GM10266 (cell line): ENCODE data around the gene SPPL2C.
"Not testable (repeated sequence)": the region's sequence is repeated elsewhere in the genome, so short reads cannot be mapped to it uniquely, and the experiment has no call there.

Experiments
- DNase-seq: peaks from one replicate; pipeline ENCODE4 v3.0.0; 2012; ENCODE audit errors: extremely low spot score
- TF ChIP-seq, protein P1 (sequence below): IDR thresholded peaks from 2 replicates; pipeline ENCODE4 v1.5.1; 2012; ENCODE audit warnings: mild to moderate bottlenecking, low read depth; ENCODE audit not compliant: control insufficient read depth, insufficient read depth; ENCODE audit errors: missing control alignments

Gene SPPL2C

DNA sequence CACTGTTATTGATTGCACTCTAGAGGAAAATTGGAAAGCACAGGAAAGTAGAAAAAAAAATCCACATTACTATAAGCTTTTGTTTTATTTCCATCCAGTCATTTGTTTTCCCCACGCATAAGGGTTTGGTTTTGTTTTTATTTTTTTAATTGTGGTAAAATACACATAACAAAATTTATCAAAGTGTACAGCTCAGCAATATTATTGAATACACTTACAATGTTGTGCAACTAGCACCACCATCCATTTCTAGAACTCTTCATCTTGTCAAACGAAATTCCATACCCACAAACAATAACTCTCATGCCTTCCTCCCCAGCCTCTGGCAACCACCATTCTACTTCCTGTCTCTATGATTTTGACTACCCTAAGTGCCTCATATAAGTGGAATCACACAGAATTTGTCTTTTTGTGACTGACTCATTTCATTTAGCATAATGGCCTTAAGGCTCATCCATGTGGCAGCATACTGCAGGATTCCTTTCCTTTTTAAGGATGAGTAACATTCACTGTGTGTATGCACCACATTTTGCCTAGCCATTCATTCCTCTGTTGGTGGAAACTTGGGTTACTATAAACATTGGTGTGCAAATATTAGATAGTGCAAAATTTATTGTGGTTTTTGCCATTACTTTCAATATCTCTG lies 11.1 kb downstream of the SPPL2C start:
- DNase-seq: no peak
- TF ChIP-seq, protein P1, sequence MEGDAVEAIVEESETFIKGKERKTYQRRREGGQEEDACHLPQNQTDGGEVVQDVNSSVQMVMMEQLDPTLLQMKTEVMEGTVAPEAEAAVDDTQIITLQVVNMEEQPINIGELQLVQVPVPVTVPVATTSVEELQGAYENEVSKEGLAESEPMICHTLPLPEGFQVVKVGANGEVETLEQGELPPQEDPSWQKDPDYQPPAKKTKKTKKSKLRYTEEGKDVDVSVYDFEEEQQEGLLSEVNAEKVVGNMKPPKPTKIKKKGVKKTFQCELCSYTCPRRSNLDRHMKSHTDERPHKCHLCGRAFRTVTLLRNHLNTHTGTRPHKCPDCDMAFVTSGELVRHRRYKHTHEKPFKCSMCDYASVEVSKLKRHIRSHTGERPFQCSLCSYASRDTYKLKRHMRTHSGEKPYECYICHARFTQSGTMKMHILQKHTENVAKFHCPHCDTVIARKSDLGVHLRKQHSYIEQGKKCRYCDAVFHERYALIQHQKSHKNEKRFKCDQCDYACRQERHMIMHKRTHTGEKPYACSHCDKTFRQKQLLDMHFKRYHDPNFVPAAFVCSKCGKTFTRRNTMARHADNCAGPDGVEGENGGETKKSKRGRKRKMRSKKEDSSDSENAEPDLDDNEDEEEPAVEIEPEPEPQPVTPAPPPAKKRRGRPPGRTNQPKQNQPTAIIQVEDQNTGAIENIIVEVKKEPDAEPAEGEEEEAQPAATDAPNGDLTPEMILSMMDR: no peak

DNA sequence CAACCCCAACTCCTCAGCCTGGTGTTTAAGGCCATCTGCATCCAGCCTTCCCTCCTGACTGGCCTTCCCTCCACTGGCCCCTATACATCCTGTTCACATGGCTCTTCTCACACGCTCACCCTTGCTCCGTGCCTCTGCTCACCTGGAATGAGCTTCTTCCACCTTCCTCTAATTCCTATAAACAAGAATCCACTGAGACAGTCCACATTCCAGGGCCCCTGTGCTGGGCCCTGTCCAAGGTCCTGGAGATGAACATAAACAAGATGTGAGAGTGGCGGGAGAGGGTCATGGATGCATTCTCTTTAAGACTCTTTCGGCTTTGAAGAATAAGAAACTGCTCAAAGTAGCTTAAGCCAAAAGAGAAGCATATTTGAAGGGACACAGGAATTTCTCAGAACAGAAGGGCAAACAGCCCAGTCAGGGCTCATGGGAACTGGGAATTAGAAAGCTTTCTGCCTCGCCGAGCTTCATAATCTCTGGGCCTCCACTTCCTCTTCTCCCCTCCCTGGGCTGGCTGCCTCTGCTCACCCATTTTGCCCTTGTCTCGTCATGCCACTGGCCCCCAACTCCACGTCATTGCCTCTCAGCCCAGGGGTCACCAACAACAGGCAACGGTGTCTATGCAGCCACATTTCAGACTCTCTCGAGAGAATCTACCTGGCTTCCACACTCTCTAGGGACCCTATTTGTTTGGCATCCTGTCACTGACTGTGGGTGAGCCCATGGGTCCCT lies 13.5 kb downstream of the SPPL2C start:
- TF ChIP-seq, protein P1: no peak
- no peak for DNase-seq

DNA sequence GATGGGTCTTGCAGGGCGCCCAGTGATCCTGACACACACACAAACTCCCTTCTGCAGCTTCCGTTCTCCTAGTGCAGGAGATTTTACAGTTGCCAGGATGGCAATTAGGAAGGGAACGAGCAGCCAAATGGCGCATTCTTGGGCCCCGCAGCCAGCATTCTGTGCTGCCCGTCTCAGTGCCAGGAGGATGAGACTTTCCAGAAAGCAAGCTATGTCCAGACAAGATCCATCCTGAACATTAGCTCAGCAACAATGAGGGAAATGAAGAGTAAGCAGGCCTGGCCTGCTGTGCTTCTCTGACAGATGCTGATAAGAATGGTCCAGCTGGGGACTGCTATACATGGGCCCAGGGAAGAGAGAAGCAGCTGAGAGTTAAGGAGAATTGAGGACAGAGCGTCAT lies 16.5 kb downstream of the SPPL2C start:
- no peak for DNase-seq
- TF ChIP-seq, protein P1: no peak

DNA sequence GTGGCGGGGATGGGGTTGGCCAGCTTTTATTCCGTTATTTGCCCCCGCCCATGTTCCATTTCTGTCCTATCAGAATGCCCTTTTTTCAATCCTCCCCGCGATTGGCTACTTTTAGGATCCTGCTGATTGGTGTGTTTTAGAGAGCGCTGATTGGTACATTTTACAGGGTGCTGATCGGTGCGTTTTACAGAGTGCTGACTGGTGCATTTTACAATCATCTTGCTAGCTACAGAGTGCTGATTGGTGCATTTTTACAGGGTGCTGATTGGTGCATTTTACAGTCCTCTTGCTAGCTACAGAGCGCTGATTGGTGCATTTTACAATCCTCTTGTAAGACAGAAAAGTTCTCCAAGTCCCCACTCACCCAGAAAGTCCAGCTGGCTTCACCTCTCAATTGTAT lies 17.4 kb downstream of the SPPL2C start:
- not testable (repeated sequence) for DNase-seq

DNA sequence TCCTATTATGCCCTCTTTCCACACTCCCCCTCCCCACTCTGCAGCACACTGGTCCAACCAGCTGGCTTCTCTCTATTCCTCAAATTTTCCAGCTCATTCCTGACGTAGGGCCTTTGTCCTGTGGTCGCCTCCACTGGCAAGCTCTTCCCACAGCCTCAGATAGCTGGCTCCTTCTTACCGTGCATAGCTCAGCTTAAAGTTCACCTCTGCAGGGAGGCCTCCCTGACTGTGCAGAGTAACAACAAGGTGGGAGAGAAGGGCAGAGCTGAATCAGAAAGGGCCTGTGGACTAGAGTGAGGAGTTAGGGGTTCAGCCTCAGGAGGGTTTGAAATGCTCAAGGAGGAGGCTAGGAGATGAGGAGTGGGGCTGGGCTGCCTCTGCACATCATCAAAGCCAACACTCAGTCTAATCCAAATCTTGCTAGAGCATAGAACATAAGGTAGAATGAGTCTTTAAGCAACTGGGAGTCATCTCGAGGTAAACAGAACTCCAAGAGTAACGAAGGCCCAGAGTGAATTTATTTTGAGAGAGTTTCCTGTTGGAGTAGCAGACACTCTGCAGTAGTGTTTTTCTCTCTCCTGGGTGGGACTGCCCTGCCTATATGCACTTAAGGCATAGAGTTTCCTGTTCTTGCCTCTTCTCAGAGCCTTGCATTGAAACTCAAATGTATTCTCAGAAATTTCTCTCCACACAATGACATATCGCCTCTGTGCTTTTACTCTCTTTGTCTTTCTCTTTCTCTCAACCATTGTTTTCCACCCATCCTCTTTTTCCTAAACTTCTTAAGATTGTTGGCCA lies 19.4 kb downstream of the SPPL2C start:
- DNase-seq: no peak
- TF ChIP-seq, protein P1: no peak

DNA sequence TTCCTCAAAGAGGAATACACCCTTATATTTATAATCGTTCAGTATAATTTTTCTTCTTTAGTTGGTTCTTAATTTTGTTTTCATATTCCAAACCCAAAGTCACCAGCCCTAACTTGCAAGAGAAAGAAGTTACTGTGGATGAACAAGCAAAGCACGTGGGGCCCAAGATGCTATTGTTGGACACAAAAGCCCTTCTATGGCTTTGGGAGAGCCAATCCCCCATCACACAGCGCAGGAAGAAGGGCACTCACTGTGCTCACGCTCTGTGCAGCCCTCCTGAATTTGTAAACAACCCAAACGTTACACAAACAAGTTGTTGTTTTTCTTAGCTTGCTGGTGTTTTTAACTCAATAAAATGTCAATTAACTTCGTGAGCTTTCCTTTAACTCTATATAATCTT lies 22.5 kb downstream of the SPPL2C start:
- TF ChIP-seq, protein P1: no peak
- no peak for DNase-seq

DNA sequence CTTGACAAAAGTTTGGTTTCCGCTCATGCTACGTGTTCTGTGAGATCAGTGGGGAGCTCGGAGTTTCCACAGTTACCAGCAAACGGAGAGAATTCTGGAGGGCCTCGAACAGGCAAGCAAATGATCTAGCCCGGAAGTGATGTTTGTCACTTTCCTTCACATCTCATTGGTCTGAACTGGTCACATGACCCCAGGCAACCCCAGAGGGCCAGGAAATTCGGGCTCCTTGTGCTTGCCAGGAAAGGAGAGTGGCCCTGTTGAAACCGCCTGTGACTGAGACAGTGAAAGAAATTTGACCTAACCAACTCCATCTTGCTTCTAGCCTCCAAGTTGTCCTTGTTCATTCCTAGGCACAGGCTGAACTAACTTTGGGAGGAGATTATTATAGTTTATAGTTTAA lies 23.0 kb downstream of the SPPL2C start:
- TF ChIP-seq, protein P1: no peak
- DNase-seq: no peak
